LNCaP clone FGC (cell line): ENCODE measurements around the gene PTCD2.

ENCODE experiments used
- DNase-seq: peaks from one replicate; pipeline ENCODE4 v3.0.0-alpha.2; 2011; ENCODE audit warnings: low read depth
- H3K4me3 ChIP-seq: 2 replicates; pipeline ENCODE4 v1.5.1; 2011; ENCODE audit warnings: mild to moderate bottlenecking, low read depth, low read length, control low read depth
- CTCF ChIP-seq: IDR thresholded peaks from 2 replicates; pipeline ENCODE4 v1.5.1; 2012; ENCODE audit warnings: mild to moderate bottlenecking; ENCODE audit not compliant: control insufficient read depth, insufficient read depth; ENCODE audit errors: extremely low read depth

Gene PTCD2

DNA sequence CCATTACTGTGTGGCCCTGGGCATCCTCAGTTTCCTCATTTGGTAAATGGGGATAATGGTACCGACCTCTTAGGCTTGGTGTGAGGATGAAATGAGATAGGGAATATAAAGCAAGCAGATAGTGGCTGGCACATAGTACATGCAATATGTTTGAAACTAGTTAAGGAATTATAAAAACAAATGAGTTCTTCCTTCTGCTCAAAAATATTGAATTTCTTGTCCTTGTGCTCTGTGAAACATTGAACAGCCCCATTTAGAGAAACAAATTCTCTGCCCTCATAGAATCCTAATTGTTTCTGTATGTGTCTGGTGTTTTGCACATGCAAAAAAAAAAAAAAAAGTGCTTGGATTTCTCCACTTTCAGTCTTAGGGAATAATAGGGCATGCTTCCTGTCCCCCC is 39.7 kb downstream of the PTCD2 start:
- TF ChIP-seq CTCF = no peak
- no peak for DNase-seq
- H3K4me3 ChIP-seq = no peak overlapping the region

- TF ChIP-seq CTCF = no peak
- DNase-seq = no peak
- no peak overlapping the region for H3K4me3 ChIP-seq
Measured at GRCh38 chr5:72363166-72363802, 43.1 kb downstream of the PTCD2 start.

DNA sequence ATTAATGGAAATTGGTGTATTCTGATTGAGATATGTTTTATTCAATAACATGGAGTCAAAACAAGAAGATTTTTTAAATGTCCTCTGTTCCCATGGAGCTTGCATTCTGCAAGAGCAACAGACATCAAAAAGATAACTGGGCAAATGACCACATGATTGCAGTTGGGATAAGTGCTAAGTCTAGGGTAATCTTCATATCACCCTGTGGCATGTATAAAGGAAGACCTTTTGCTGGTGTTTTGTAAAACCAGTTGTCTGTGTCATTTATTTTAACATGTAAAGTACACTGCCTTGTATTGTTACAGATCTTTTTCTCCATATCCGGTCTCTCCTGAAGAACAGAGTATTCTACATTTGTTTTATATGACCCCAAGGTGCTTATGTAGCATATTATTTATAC is 44.0 kb downstream of the PTCD2 start:
- no peak for DNase-seq
- H3K4me3 ChIP-seq = no peak overlapping the region
- no peak for TF ChIP-seq CTCF

- no peak overlapping the region for H3K4me3 ChIP-seq
- no peak for TF ChIP-seq CTCF
- no peak for DNase-seq
Measured at GRCh38 chr5:72364951-72365350, 44.8 kb downstream of the PTCD2 start.

DNA sequence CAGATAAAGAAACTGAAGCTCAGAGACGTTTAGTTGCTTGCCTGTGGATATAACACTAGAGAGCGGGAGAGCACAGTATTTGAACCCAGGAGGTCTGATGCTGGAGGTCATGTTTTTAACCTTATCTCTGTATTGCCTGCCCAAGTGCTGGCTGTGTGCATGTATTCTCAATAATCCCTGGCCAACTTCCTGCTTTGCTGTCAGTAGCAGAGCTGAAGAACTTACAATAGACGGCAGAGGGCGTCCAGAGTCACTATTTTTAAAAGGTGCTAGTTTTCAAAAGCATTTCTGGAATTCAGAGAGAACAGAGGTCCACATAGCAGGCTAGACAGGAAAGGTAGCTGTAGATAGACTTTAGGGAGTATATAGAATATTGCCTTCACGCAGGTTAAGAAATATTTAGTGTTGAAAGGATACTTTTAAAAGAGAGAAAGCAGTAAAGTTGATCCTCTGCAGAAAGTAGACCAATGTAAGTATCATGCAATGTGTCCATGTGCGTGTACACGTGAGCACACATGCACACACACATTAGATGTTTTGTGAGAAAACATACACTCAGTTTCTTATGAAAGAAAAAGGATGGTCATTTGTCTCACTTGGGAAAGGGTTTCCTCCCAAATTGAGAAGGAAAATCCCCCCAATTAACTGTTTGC is 46.3 kb downstream of the PTCD2 start:
- TF ChIP-seq CTCF = peak; percentile 86
- H3K4me3 ChIP-seq = no peak overlapping the region
- DNase-seq = peak; percentile 63

- TF ChIP-seq CTCF = no peak
- DNase-seq = no peak
- no peak overlapping the region for H3K4me3 ChIP-seq
Measured at GRCh38 chr5:72368271-72368670, 48.1 kb downstream of the PTCD2 start.

GRCh38 chr5:72369301-72369700 is 49.1 kb downstream of the PTCD2 start:
- no peak overlapping the region for H3K4me3 ChIP-seq
- DNase-seq = no peak
- no peak for TF ChIP-seq CTCF
